GOT3 (cell line): Measurements from ENCODE around the gene SCP2.
A peak's percentile ranks its signal among the peaks of the same experiment; 100 is the strongest.

Source experiments
- DNase-seq: peaks from one replicate; lab custom pipeline; 2025; ENCODE audit warnings: mixed read lengths; lab: John Stamatoyannopoulos, UW

SCP2 gene, protein sequence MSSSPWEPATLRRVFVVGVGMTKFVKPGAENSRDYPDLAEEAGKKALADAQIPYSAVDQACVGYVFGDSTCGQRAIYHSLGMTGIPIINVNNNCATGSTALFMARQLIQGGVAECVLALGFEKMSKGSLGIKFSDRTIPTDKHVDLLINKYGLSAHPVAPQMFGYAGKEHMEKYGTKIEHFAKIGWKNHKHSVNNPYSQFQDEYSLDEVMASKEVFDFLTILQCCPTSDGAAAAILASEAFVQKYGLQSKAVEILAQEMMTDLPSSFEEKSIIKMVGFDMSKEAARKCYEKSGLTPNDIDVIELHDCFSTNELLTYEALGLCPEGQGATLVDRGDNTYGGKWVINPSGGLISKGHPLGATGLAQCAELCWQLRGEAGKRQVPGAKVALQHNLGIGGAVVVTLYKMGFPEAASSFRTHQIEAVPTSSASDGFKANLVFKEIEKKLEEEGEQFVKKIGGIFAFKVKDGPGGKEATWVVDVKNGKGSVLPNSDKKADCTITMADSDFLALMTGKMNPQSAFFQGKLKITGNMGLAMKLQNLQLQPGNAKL

DNA sequence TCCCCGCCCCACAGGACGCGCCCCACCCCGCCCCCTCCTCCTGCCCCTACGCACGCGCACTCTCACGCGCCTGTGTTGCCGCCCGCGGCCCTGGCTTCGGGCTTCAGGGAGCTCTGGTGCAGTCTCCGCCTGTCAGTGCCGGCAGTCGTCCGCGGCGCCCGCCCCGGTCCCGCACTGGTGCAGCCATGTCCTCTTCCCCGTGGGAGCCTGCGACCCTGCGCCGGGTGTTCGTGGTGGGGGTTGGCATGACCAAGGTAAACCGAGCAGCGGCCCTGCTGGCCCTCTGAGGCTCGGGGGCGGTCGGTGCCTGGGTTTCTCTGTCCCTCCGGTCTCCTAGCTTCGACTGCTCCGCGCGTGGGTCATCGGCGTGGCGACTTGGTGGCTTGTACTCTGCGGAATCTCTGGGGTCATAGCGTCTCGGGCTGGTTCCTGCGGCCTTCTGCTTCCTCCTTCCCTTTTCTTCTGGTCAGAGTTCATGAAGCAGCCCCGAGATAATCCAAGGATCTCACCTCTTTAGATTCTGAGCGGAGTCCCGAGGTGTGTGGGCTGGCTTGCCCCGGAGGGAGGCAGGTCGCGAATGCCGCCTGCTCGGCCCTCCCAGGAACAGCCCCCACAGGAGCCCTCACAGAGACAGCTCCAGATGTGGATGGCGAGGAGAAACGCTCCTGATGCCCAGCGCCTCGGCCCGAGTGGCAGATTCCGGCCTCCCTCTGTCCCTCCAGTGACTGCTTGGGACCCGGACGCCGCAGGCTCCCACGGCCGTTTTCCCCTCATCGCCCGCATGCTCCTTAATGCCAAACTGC lies at the start of gene SCP2:
Gene SCP2, plus strand, starts transcription at position 65 of the 803 bp plus-strand sequence. Its CDS starts 121 bp downstream, at position 186.
- peak; percentile 23 for DNase-seq

DNA sequence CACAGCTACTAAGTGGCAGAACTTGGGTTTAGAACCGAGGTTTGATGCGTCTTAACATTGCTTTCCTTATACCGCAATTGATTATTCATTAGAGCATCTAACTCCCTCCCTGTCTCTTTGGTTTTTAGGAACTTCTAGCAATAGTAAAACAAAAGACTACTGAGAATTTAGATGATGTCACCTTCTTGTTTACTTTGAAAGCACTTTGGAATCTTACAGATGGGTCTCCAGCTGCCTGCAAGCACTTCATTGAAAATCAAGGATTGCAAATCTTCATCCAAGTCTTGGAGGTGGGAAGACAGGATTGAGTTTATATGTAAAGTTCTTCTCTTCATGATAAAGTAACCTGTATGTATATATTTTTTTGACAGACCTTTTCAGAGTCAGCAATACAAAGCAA lies 49.5 kb upstream of the SCP2 start:
- no peak for DNase-seq

DNA sequence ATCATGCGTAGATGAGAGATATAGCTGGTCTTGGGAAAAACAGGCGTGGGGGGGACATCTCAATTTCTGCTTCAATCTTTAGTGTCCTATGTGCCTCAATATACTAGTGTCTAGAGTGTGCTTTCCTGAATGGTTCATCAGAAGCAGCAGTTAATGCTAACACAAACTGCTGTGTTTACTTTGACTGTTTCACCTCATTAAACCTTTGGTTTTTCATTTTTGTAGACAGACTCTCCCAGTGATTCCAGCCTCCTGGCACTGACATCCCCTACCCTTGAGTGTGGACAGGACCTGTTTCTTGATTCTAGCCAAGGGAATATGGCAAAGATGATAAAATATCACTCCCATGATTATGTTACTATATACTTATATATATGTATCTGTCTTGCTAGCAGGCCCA lies 46.9 kb upstream of the SCP2 start:
- no peak for DNase-seq

DNA sequence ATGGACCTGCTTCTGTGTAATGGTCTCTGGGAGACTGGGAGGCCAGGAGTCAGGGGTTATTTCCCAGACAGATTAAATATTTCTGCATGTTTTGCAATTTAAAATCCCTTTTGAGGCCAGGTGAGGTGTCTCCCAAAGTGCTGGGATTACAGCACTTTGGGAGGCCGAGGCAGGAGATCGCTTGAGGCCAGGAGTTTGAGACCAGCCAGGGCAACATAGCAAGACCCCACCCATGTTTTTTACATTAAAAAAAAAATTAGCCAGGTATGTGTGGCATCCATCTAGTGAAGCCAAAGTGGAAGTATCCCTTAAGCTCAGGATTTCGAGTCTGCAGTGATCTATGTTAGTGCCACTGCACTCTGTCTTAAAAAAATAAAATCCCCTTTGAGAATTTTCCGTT lies 39.6 kb upstream of the SCP2 start:
- no peak for DNase-seq

DNA sequence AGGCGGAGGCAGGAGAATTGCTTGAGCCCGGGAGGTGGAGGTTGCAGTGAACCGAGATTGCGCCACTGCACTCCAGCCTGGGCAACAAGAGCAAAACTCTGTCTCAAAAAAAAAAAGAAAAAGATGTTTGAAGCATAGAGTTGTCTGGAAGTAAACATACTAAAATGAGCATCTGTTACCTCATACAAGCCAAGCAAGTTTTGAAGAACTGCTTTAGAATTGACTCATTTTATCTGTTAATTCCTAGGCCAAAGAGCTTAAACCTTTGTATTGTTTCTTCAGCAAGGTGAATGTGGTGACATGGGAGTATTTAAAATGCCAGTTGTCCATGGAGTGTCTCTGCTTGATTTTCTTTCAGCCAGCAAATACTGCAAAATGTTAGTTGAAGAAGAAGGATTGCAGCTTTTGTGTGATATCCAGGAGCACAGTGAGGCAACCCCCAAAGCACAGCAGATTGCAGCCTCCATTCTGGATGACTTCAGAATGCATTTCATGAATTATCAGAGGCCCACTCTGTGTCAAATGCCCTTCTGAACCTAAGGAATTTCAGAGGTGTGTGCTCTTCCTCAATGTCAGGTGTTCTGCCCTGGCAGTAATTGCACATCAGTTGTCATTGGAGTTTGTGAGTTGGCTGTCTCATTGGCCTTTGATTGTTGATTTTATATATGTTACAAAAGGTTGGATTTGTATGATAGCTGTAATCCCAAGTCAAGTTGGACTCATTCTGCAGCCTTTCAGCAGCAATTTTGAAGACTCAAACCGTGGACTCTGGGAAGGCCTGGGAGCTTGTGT lies 34.5 kb upstream of the SCP2 start:
- DNase-seq, result no peak

DNA sequence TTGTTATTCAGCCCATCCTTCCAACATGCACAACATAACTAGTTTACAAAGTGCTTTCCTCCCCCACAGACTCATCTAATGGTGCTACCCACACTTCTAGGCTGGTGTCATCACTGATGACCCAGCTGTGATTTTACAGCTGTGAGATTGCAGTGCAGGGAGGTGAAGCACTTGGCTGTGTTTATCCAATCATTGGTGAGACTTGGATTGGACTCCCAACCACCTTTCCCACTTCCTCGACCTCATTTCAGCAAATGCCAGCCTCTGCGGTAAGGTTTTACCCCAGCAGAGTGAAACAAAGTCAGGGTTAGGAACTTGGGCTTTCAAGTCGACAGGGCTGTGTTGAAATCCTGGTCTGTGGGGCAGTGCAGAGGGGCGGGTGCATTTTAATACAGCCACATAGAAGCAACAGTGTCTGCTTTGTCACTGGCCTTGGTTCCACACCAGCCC lies 27.6 kb upstream of the SCP2 start:
- DNase-seq, result no peak

DNA sequence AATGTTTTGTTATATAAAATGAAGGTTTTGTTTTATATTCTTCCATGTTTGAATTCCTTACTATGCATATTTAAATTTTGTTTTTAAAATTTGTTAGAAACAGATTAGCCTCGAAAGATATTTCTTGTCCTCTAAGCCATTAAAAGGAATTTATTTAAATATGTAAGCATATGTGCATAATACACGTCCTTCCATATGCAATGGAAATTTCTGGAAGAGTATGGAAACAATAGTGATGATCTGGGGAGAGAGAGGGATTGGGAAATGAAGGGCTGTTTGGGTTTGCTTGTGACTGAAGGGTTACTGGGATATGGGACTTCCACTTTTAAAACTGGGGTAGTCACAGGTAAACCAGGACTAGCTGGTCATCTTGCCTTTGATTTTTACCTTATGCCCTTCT lies 26.7 kb upstream of the SCP2 start:
- DNase-seq, result no peak

DNA sequence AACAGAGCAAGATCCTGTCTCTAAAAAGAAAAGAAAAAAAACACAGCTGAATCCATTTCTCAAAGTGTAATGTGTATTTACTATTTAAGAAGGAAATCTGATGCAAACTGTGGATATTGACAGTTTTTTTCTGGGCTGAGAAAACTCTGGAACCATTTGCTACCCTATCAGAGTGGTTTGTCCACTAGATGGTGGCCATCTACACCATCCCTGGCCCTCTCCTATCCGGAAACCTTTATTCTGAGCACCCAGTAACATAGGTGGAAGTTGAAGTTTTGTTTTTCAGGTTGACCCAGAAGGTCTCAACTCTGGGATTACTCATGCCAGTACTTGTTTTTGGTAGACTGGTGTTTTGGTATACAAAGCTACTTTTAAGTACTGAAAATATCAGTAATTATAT lies 25.7 kb upstream of the SCP2 start:
- no peak for DNase-seq

DNA sequence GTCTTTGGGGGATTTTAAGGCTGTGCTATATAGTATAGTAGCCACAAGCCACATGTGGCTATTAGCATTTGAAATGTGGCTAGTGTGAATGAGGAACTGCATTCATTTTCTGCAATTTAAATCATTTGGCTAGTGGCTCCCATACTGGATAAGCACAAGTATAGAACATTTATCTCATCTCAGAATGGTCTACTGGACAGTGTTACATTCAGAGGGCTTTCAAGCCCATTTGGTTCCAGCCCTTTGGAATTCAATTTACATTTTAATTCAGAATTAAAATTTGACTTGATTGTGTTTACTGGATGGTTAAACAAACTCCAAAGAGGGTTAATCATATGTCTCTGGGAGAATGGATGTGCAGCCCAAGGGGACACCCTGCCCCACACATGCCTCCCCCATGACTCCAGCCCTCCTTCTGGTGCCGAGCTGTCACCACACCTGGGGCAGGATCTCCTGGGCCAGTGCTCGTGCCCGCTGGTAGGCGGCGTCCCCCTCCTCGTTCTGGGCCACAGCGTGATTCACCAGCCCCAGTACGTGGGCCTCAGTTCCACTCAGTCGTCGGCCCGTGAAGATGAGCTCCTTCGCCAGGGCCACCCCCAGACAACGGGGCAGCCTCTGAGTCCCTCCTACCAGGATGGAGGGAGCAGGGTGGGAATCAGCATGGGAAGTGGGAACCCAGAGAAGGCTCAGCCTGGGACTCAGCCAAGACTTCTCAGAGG lies 22.7 kb upstream of the SCP2 start:
- no peak for DNase-seq

DNA sequence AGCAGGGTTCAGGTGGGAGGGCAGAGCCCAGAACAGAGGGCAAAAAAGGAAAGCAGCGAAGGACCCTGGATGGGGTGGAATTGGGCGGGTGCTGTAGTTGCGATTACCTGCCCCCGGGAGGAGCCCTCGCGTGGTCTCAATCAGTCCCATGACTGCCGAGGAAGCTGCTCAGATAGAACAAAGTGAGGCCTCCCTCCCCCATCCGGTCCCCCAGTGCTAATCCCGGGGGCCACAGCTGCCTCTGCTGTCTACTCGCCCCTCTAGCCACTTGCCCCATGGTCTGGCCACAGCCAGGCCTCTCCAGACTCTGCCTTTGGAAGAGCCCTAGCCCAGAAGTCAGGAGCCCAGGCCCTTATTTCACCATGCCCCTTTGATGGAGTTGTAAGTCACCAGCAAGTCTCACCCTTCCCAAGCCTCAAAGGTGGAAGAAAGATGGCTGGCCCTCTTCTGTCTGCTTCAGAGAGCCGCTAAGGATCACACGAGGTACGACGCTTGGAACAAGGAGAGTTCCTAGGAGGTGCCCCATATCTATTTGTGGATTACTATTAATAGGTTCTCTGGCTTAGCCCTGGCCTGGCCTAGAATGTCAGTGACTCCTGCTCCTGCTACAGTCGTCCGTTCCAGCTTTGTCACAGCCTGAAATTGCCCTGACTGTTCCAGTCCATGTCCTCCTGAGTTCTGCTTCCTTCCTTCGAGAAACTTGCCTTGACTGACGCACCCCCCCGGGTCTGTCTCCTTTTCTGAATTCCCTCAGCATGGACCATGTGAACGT lies 22.0 kb upstream of the SCP2 start:
- DNase-seq, result no peak

DNA sequence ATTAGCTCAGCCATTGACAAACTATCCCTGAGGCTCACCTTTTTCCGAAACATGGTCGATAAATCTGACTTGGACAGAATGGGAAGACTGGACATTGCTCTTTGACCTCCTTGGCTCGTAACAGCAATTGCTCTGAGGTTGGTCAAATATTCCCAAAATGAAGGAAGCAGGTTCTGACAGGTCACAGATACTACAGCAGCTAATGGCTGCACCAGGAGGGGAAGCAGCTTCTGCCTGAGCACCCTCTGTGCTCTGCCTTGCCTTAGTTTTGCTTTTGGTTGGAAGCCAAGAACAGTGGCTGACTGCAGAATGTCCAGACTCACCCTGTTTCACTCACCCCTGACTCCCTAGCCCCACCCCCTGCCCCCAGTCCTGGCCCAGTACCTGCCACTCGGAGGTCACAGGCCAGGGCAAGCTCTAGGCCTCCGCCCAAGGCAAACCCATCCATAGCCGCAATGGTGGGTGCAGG lies 20.9 kb upstream of the SCP2 start:
- no peak for DNase-seq

DNA sequence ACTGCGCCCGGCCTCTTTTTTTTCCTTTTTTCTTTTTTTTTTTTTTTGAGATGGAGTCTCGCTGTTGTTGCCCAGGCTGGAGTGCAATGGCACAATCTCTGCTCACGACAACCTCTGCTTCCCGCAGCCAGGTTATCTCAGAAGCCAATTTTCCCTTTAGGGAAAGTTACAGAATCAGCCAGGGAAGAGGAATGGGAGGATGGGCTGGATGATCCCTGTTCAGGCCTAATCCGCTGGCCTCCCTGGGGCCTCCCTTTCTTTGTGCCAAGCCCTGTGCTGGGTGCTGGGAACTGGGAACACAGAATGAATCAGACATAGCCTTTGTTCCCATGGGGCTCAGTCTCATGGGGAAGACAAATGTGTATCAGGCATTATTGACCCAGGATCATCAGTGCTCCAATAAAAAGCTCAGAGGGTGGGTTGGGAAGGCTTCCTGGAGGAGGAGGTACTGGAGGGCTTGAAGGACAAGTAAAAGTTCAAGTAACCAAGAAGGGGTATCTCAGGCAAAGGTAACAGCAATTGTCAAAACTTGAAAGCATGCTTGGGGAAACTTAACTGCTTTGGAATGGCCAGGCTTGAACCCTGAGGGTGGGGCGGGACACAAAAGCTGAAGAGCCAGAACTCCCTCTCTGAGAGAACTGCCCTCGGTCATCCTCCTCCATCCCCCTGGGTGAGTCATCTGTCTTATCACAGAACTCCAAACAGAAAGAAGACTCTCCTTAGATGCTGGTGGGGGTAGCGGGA lies 19.8 kb upstream of the SCP2 start:
- DNase-seq, result no peak

DNA sequence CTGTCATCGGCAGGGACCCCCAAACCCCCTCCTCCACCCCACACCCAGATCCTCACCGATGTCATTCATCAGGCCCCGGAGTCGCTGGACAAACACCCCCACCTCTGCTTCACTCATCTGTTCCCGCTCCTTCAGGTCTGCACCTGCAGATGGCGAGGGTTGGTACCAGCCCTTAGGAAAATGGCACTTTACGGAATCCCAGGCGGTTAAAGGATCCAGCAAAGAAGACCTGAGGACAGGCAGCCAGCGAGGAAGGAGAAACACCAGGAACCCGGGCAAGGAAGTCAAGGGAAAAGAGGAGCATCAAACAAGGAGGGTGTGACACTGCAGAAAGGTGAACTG lies 19.3 kb upstream of the SCP2 start:
- DNase-seq, result no peak

DNA sequence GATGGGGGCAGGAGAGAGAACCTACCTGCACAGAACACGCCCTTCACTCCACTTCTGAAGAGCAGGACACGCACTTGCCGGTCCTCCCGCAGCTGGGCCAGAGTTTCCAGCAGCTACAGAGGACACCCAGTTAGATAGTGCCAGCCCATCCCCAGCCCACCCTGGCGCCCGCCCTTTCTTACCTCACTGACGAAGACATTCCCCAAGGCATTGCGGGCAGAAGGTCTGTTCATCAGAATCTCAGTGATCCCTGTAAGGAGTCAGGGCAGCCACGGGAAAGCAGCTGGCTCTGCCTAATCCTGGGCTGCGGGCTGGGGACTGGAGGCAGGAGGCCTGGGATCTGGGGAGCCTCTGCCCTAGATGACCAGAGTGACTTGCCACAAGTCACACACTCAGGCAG lies 15.5 kb upstream of the SCP2 start:
- no peak for DNase-seq

DNA sequence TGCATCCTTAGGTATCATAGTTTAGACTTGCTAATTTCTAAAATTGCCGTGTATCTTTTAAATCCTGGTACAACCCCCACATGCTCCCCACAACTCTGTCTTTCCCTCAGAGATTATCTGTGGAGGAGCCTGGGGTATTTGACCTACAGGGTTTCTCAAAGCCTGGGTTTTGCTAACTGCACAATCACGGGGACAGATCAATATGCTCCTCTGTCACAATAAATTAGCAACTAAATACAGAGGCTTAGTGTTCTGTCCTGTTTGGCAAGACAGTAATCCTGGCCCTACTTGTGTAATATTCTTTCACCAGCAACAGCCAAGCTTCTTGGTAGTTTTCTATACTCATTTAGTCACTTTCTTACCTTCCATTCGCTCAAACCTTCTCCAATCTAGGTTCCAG lies 14.1 kb upstream of the SCP2 start:
- no peak for DNase-seq

DNA sequence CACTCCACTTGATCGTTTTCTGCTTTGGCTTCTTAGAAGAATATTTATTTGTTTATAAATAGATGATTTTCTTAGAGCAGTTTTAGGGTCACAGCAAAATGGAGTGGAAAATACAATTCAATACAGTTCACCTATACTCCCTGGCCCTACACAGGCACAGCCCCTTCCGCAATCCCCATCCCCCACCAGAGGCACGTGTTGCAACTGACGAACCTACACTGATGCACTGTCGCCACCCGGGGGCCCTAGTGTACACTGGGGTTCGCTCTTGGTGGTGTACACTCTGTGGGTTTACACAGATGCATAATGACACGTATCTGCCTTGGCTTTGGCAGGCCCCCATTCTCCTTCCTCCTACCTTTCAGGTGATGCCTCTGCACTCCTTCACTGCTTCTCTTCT lies 13.5 kb upstream of the SCP2 start:
- no peak for DNase-seq

DNA sequence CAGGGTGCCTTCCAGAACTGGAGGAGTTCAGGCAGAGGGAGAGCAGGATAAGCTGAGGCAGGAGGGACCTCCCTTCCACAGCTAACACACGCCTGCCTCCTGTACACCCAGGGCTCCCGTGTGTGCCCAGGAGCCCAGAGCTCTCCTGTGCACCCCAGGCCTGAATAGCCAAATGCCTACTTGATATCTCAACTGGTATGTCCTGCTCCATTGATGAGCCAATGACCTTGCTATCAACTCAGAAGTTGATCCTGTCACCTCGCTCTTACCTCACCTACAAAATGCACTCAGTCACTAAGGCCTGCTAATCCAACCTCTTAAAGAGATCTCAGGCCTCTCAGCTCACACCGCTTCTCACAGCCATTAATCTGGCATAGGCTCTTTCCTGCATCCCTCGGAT lies 12.6 kb upstream of the SCP2 start:
- no peak for DNase-seq

DNA sequence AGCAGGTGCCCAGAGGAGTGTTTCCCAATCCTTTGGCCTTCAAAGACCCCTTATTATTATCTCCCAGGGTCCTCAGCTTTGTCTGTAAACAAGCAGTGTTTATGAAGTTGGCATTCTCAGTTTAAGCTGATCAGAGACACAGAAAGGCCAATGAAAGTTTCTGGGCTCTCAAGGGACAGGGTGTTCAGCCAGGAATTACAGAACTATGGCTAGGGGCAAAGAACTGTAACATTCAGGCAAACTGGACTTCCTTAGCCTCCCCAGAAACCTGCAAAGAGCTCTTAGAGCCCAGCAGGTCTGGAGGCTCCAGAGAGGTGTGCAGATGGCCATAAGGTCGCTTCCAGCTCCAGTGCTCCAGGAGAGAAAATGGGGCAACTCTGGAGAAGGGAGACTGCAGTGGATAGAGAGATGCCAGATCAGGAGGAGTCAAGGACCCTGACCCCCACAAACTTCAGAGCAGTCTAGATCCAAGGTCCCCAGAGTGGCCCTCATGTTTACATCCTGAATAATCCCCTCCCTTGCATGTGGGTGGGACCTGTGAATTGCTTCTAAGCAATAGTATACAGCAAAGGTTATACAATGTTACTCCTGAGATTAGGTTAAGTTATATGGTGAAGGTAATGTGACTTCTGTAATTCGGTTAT lies 11.7 kb upstream of the SCP2 start:
- DNase-seq, result no peak

DNA sequence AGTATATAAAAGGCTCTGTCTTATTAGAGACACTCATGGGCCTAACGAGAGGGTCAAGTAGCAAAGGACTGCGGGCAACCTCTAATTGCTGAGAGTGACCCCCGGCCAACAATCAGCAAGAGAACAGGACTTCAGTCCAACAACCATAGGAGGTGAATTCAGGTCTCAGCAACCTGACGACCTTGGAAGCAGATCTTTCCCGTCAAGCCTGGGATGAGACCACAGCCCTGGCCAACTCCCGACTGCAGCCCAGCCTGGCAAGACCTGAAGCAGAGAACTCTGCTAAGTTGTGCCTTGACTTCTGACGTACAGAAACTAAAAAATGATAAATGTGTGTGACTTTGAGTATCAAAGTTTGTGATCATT lies 11.2 kb upstream of the SCP2 start:
- DNase-seq, result no peak
